Measurements from ENCODE around the gene MKLN1.

DNA sequence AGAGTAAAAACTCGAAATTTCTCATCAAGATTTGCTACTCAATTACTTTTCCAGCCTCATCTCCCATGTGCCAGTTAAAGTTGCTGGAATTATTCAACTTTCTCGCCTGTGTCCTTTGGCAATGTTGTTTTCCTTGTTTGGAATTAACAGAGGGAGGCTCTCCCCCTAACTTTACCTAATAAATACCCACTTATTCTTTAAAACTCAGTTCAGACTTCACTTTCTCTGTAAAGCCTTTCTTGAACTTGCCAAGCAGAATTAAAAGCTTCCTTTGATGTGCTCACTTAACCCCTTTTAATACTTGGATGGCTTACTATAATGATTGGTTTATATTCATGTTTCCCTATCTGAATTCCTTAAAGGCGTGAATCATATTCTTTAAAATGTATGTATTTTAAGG is 104.1 kb downstream of the MKLN1 start:
- TF ChIP-seq SRSF9 (IDR thresholded peaks at IDR 0.05; ENCODE audit: borderline replicate concordance, insufficient read depth, low read depth, low read length, poor library complexity, severe bottlenecking) (no peak), JUN (CRISPR knock-in tag; IDR thresholded peaks at IDR 0.05) (no peak), KAT2B (IDR thresholded peaks at IDR 0.05; ENCODE audit: borderline replicate concordance, low read depth, low read length) (no peak)
- TF ChIP-seq, protein P1, sequence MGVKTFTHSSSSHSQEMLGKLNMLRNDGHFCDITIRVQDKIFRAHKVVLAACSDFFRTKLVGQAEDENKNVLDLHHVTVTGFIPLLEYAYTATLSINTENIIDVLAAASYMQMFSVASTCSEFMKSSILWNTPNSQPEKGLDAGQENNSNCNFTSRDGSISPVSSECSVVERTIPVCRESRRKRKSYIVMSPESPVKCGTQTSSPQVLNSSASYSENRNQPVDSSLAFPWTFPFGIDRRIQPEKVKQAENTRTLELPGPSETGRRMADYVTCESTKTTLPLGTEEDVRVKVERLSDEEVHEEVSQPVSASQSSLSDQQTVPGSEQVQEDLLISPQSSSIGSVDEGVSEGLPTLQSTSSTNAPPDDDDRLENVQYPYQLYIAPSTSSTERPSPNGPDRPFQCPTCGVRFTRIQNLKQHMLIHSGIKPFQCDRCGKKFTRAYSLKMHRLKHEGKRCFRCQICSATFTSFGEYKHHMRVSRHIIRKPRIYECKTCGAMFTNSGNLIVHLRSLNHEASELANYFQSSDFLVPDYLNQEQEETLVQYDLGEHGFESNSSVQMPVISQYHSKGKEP (CRISPR knock-in tag; IDR thresholded peaks at IDR 0.05): no peak
- TF ChIP-seq, protein P2, sequence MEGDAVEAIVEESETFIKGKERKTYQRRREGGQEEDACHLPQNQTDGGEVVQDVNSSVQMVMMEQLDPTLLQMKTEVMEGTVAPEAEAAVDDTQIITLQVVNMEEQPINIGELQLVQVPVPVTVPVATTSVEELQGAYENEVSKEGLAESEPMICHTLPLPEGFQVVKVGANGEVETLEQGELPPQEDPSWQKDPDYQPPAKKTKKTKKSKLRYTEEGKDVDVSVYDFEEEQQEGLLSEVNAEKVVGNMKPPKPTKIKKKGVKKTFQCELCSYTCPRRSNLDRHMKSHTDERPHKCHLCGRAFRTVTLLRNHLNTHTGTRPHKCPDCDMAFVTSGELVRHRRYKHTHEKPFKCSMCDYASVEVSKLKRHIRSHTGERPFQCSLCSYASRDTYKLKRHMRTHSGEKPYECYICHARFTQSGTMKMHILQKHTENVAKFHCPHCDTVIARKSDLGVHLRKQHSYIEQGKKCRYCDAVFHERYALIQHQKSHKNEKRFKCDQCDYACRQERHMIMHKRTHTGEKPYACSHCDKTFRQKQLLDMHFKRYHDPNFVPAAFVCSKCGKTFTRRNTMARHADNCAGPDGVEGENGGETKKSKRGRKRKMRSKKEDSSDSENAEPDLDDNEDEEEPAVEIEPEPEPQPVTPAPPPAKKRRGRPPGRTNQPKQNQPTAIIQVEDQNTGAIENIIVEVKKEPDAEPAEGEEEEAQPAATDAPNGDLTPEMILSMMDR (CRISPR knock-in tag; IDR thresholded peaks at IDR 0.05): no peak
- TF ChIP-seq, protein P3, sequence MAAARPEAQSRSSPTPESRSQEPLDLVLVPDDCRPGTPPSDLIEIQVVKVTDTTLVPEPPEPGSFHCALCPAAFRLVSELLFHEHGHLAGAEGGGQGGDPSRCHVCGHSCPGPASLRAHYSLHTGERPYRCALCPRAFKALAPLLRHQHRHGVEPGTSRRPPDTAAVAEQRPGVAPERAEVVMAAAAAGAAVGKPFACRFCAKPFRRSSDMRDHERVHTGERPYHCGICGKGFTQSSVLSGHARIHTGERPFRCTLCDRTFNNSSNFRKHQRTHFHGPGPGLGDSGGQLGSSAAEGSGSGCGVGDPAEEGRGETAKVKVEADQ (CRISPR knock-in tag; IDR thresholded peaks at IDR 0.05; ENCODE audit: borderline replicate concordance): no peak

All from HepG2 (cell line).